HG03045 (cell line): ENCODE results near the gene ESR1.
A peak's percentile ranks its signal among the peaks of the same experiment; 100 is the strongest.
"Not testable (repeated sequence)": the region's sequence is repeated elsewhere in the genome, so short reads cannot be mapped to it uniquely, and the experiment has no call there.

ENCODE experiments used
- ATAC-seq: cut with Tn5 transposase; IDR thresholded peaks from one replicate; pipeline ENCODE4 v1.9.1; 2021; ENCODE audit warnings: mild to moderate bottlenecking, moderate library complexity; ENCODE audit not compliant: unreplicated experiment

The ESR1 gene

GRCh38 chr6:151811081-151811480 is 3.6 kb downstream of the ESR1 start:
- ATAC-seq: no peak

- no peak for ATAC-seq
These were observed 6.4 kb downstream of the ESR1 start for GRCh38 chr6:151813858-151814257.

- no peak for ATAC-seq
These were observed 7.1 kb downstream of the ESR1 start for GRCh38 chr6:151814614-151815013.

GRCh38 chr6:151822252-151823111 is 15.0 kb downstream of the ESR1 start:
- ATAC-seq: peak; percentile 96

GRCh38 chr6:151826517-151827142 is 19.1 kb downstream of the ESR1 start:
- no peak for ATAC-seq

- no peak for ATAC-seq
These were observed 25.2 kb downstream of the ESR1 start for GRCh38 chr6:151832710-151833109.

- no peak for ATAC-seq
These were observed 27.9 kb downstream of the ESR1 start for GRCh38 chr6:151835396-151835795.

GRCh38 chr6:151837223-151837622 is 29.7 kb downstream of the ESR1 start:
- no peak for ATAC-seq

GRCh38 chr6:151842816-151843215 is 35.3 kb downstream of the ESR1 start:
- ATAC-seq: no peak

- no peak for ATAC-seq
These were observed 39.6 kb downstream of the ESR1 start for GRCh38 chr6:151847064-151847463.

- ATAC-seq: no peak
These were observed 43.1 kb downstream of the ESR1 start for GRCh38 chr6:151850479-151851003.

- no peak for ATAC-seq
These were observed 50.8 kb downstream of the ESR1 start for GRCh38 chr6:151858294-151858693.

GRCh38 chr6:151862461-151862860 is 55.0 kb downstream of the ESR1 start:
- ATAC-seq: no peak

- ATAC-seq: not testable (repeated sequence)
These were observed 59.9 kb downstream of the ESR1 start for GRCh38 chr6:151867361-151867869.

GRCh38 chr6:151869345-151869744 is 61.9 kb downstream of the ESR1 start:
- no peak for ATAC-seq

- ATAC-seq: no peak
These were observed 62.3 kb downstream of the ESR1 start for GRCh38 chr6:151869787-151870186.

- no peak for ATAC-seq
These were observed 62.9 kb downstream of the ESR1 start for GRCh38 chr6:151870375-151870774.

GRCh38 chr6:151875524-151875923 is 68.0 kb downstream of the ESR1 start:
- no peak for ATAC-seq

GRCh38 chr6:151876122-151876521 is 68.6 kb downstream of the ESR1 start:
- no peak for ATAC-seq

- ATAC-seq: no peak
These were observed 70.0 kb downstream of the ESR1 start for GRCh38 chr6:151877458-151877857.

- ATAC-seq: no peak
These were observed 73.7 kb downstream of the ESR1 start for GRCh38 chr6:151881231-151881630.

GRCh38 chr6:151882206-151882605 is 74.7 kb downstream of the ESR1 start:
- no peak for ATAC-seq
